Measurements from ENCODE around the gene UBR4. TPM values are rescaled to one million over a fixed set of nuclear protein-coding genes. Genes with fewer than 3 reads are reported as not detected.
A peak's percentile ranks its signal among the peaks of the same experiment; 100 is the strongest.

The UBR4 gene
- total and polyA plus RNA-seq, 2 of the 8 experiments (the other 6 are each of a cell fraction or from before 2014, with no cell fraction given): 139 to 152 TPM

DNA sequence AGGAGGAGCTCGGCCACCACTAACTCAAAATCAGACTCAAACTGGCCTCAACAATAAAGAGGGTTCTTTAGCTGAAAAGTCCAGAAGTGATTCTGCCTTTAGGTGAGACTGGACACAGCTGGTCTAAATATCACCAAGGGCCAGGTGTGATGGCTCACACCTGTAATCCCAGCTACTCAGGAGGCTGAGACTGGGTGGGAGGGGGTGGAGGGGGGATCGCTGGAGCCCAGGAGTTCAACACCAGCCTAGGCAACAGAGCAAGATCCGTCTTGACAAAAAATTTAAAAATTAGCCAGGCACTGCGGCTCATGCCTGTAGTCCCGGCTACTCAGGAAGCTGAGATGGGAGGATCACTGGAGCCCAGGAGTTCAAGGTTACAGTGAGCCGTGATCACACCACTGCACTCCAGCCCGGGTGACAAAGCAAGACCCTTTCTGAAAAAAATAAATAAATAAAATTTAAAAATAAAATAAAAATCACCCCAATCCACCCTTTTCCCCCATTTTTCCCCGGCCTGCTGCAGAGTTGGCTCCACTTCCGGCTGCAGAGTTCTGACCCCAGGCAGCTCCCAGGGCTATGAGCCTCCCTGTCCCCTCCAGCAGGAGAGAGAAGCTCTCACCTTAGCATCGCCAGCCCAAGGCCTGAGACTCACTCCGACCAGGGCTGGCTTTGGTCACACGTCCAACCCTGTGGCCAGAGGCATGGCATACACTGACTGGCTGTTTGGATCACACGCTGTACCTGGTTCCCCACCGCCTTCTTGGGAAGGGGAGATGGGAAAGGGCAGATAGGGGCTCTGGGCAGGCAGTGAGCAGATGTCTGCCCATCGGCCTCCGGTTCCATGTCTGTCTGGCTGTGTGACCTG, 166.3 kb downstream of the UBR4 start:
- FAIRE-seq: no peak
- no peak overlapping the region for H2AK5ac ChIP-seq (ENCODE audit: low read depth, low read length)
- no peak overlapping the region for H3K14ac ChIP-seq (ENCODE audit: insufficient read length)
- ChIA-PET POLR2A (ENCODE audit: partially characterized antibody) (interaction anchor here (1.1 to 1.7 kb wide), 2 partner anchors 11 to 27 kb away, joined by 4 read pairs; no protein-coding TSS in a partner anchor), CTCF (ENCODE audit: partially characterized antibody) (interaction anchor here (0.8 to 4.2 kb wide), 15 partner anchors 9 to 160 kb away, joined by 3 to 23 read pairs (median 5); no protein-coding TSS in a partner anchor)
- TF ChIP-seq RNF2 (IDR thresholded peaks at IDR 0.05; ENCODE audit: borderline replicate concordance, low read depth, low read length, missing control alignments, poor library complexity, severe bottlenecking): no peak
- peak; percentile 46 to 62 for TF ChIP-seq RAD21 (IDR thresholded peaks at IDR 0.05 in 1 of 2, conservative IDR thresholded peaks at IDR 0.05 in 1 of 2; ENCODE audit: low read depth in 2 of 2, low read length in 2 of 2)
- H3K79me2 ChIP-seq (ENCODE audit: control insufficient read depth in 1 of 2, insufficient read depth in 2 of 2, low read length in 2 of 2): no peaks in the 10 kb centered on the region
- H2BK5ac ChIP-seq (ENCODE audit: low read depth, low read length): no peak overlapping the region
- no peak overlapping the region for H3K23ac ChIP-seq (ENCODE audit: insufficient read length)
- H3K18ac ChIP-seq (ENCODE audit: extremely low read depth, low read length): peak overlapping the region; percentile 83; the same call in 1 of the 2 replicates
- no peaks in the 10 kb centered on the region for H3K9me3 ChIP-seq (ENCODE audit: insufficient read depth in 2 of 2, low read depth in 1 of 2, low read length in 1 of 2)
- H3K4me3 ChIP-seq (ENCODE audit: extremely low read depth in 1 of 4, insufficient read depth in 2 of 4, low read depth in 3 of 4, low read length in 4 of 4): no peak overlapping the region
- no peaks in the 10 kb centered on the region for H3K27me3 ChIP-seq (replicated peaks in 1 of 4; ENCODE audit: control insufficient read depth in 3 of 4, extremely low read depth in 1 of 4, insufficient read depth in 3 of 4, low read length in 3 of 4)
- no peaks in the 10 kb centered on the region for H4K20me1 ChIP-seq (replicated peaks in 1 of 2; ENCODE audit: control insufficient read depth in 1 of 2, insufficient read depth in 2 of 2, low read length in 2 of 2)
- no peak overlapping the region for H3K27ac ChIP-seq (ENCODE audit: low read depth, low read length)
- 85% methylated on average over 16 of the region's 16 CpGs; no CpG with 5 or more reads in 1 of the 2 experiments for WGBS, 2 experiments (ENCODE audit: extremely low coverage in 1 of 2, insufficient coverage in 1 of 2, insufficient read length in 1 of 2, insufficient replicate concordance in 2 of 2, low coverage in 1 of 2, low lambda C conversion rate in 2 of 2, missing lambda C conversion rate in 1 of 2)
- H2BK120ac ChIP-seq (replicated peaks; ENCODE audit: low read depth, low read length): no peak overlapping the region
- DNase-seq (ENCODE audit: low read depth in 1 of 2, low spot score in 2 of 2): no peak
- no peaks in the 10 kb centered on the region for H3K23me2 ChIP-seq (ENCODE audit: low read depth, low read length)
- no peak overlapping the region for H2BK20ac ChIP-seq (ENCODE audit: low read length)
- H3K4me2 ChIP-seq (ENCODE audit: insufficient read depth in 1 of 2, low read depth in 2 of 2, low read length in 2 of 2): peak overlapping the region in 1 of 2 experiments; percentile 9; a peak in 1 of 4 replicates
- peaks cover 0 to 3% (median 1%) of the 10 kb centered on the region in 4 experiments; a peak in 3 of 7 replicates for H3K4me1 ChIP-seq (replicated peaks in 1 of 4; ENCODE audit: control insufficient read depth in 3 of 4, insufficient read depth in 4 of 4, low read length in 3 of 4)
- H3K4ac ChIP-seq (replicated peaks; ENCODE audit: insufficient read length, low read depth, low read length): no peak overlapping the region
- no peaks in the 10 kb centered on the region for H3K36me3 ChIP-seq (ENCODE audit: control insufficient read depth in 2 of 4, insufficient read depth in 4 of 4, low read length in 3 of 4)
- peak overlapping the region; percentile 77; the same call in 1 of the 2 replicates for H2BK12ac ChIP-seq (ENCODE audit: low read depth, low read length)
- H2AFZ ChIP-seq (ENCODE audit: low read length): no peak overlapping the region
- H4K5ac ChIP-seq (ENCODE audit: insufficient read length, low read depth, low read length): no peak overlapping the region
- 0 out of 2 replicates have a peak overlapping the region, but pooled peaks have one; percentile 81 for H2BK15ac ChIP-seq (ENCODE audit: low read length)
- H3K9ac ChIP-seq (replicated peaks in 1 of 4; ENCODE audit: extremely low read depth in 1 of 4, low read depth in 3 of 4, low read length in 3 of 4): no peak overlapping the region
- H3K56ac ChIP-seq (replicated peaks; ENCODE audit: insufficient read length, low read depth, low read length): no peak overlapping the region
- no peak overlapping the region for H4K8ac ChIP-seq (ENCODE audit: extremely low read depth, insufficient read depth, low read length)
- H4K91ac ChIP-seq (replicated peaks; ENCODE audit: insufficient read length, low read length): peak overlapping the region; percentile 8
- no peaks in the 10 kb centered on the region for H3K79me1 ChIP-seq (ENCODE audit: low read depth, low read length)
